ENCODE data around the gene ELAPOR2.
"Not testable (repeated sequence)": the region's sequence is repeated elsewhere in the genome, so short reads cannot be mapped to it uniquely, and the experiment has no call there.

Gene ELAPOR2

GRCh38 chr7:87048839-87049238, 10.6 kb downstream of the ELAPOR2 start:
- in situ Hi-C loops (cut with HindIII; ENCODE audit: low sequenced_read_pairs), result no loop called here

DNA sequence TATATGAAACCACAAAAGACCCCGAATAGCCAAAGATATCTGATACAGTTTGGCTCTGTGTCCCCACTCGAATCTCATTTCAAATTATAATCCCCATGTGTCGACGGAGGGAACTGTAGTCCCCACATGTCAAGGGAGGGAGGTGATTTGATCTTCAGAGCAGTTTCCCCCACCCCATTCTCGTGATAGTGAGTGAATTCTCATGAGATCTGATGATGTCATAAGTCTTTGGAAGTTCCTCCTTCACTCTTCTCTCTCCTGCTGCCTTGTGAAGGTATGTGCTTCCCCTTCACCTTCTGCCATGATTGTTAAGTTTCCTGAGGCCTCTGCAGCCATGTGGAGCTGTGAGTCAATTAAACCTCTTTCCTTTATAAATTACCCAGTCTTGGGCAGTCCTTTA, 13.0 kb downstream of the ELAPOR2 start:
- in situ Hi-C loops (cut with HindIII; ENCODE audit: low sequenced_read_pairs), result no loop called here

- in situ Hi-C loops (cut with HindIII; ENCODE audit: low sequenced_read_pairs), result not testable (repeated sequence)
These were observed 14.7 kb downstream of the ELAPOR2 start for GRCh38 chr7:87044713-87045112.

DNA sequence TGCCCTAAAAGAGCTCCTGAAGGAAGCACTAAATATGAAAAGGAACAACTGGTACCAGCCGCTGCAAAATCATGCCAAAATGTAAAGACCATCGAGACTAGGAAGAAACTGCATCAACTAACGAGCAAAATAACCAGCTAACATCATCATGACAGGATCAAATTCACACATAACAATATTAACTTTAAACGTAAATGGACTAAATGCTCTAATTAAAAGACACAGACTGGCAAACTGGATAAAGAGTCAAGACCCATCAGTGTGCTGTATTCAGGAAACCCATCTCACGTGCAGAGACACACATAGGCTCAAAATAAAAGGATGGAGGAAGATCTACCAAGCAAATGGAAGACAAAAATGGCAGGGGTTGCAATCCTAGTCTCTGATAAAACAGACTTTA, 17.9 kb downstream of the ELAPOR2 start:
- in situ Hi-C loops (cut with HindIII; ENCODE audit: low sequenced_read_pairs), result not testable (repeated sequence)

- in situ Hi-C loops (cut with HindIII; ENCODE audit: low sequenced_read_pairs), result not testable (repeated sequence)
These were observed 19.7 kb downstream of the ELAPOR2 start for GRCh38 chr7:87039691-87040299.

GRCh38 chr7:87038993-87039690, 20.3 kb downstream of the ELAPOR2 start:
- in situ Hi-C loops (cut with HindIII; ENCODE audit: low sequenced_read_pairs), result no loop called here

DNA sequence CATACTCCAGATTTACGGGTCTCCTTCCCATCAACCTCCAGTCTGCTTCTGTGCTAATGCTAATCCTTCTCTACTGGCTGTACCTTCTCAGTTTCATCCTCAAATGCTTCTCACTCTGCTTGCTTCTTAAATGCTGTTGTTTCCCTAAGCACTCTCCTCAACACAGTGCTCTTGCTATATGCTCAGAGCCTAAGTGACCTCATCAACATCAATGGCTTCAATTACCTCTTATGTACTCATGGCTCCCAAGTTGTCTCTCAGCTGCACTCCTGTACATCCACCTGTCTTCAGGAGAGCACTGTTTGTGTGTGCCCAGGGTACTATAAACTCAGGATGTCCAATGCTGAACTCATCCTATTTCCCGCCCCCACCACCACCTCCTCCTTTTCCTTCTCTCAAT, 22.5 kb downstream of the ELAPOR2 start:
- in situ Hi-C loops (cut with HindIII; ENCODE audit: low sequenced_read_pairs), result no loop called here

DNA sequence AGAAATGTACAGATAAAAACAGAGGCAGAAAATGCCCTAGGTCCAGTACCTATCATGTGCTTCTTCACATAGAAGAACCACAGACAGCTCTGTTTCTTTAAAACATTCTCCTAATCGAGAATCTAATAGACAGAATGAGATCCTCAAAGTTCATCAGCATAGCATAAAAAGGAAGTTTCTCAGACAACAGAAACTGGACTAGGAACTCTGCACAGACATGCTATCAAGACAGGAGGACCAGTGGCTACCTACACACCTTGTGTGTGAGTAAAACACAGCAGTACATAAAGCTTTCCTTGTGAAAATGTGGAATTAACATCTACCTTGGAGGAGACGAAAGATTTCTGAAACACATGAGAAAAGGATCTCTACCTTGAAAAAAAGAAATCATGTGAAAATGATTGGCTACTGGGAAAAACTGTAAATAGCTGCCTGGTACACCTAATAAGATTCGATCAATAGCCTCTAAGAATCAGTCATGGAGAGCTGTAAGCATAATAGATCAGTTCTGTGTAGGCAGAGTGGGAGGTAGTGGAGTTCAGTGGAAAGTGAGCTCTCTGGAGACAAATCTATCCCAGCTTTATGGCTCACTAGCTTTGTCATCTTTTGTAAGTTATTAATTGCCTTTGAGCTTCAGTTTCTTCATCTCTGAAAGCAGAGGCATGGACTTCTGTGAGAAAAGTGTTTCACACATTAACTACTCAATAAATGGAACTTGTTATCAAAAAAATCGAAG, 26.7 kb downstream of the ELAPOR2 start:
- in situ Hi-C loops (cut with HindIII; ENCODE audit: low sequenced_read_pairs), result no loop called here

- in situ Hi-C loops (cut with HindIII; ENCODE audit: low sequenced_read_pairs), result no loop called here
These were observed 30.4 kb downstream of the ELAPOR2 start for GRCh38 chr7:87029078-87029477.

GRCh38 chr7:87028636-87029035, 30.8 kb downstream of the ELAPOR2 start:
- in situ Hi-C loops (cut with HindIII; ENCODE audit: low sequenced_read_pairs), result no loop called here

DNA sequence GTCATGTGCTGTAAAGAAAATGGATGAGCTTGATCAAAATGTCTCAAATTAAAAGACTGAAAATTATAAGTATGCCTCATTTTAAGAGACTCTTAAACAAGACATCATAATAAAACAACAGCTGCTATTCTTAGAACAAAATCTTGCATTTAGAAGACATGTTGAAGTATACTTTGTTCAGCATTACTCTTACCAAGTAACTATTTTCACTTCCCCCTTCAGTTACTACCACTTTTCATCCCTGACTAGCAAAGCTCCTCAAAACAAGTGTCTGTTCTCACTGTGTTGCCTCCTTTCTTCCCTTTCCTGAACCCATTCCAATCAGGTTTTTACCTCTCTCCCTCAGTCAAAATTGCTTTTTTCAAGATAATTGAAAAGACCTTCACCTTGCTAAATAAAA, 31.6 kb downstream of the ELAPOR2 start:
- in situ Hi-C loops (cut with HindIII; ENCODE audit: low sequenced_read_pairs), result no loop called here

DNA sequence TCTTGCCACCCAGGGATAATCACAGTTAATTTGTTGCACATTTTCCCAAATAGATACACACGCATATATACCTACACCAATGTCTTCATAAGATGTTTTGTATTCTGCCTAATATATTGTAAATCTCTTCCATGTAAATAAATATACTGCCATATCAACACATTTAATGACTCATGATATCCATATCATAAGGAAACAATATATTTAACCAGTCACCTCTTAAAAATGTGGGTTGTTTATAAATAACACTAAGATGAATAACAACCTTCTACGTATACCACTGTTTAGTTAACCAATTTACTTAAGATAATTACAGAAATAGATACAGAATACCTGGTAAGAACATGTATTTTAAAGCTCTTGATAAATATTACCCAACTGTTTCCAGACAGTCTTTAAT, 38.2 kb downstream of the ELAPOR2 start:
- in situ Hi-C loops (cut with HindIII; ENCODE audit: low sequenced_read_pairs), result no loop called here

DNA sequence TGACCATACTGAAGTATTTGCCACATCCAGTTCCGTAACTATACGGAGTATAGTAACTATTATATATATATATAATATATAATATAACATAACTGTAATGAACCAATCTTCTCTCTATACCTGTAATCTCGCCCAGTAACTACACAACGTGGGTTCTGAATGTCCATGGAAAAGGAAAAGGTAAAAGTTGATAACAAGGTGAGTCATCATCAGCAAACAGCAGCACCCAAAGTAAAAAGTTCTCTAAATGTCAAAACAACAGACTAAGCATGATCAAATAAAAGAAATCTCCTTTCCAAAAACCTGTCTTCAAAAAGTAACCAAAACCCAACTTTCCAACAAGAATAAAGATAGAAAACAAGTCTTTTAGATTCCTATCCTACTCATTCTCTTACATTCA, 42.8 kb downstream of the ELAPOR2 start:
- in situ Hi-C loops (cut with HindIII; ENCODE audit: low sequenced_read_pairs), result no loop called here

DNA sequence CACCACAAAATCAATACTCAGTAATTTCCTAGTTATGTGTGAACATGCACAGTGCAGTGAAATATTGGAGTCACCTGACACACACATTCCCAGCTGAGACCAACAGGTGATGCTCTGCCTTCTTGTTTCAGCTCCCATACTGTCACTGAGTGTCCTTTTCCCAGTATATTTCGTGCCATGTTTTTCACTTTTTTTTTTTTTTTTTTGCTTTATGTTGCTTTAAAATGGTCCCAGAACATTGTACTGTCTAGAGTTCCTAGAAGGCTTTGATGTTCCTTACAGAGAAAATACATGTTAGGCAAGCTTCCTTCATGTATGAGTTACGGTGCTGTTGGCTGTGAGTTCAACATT, 45.6 kb downstream of the ELAPOR2 start:
- in situ Hi-C loops (cut with HindIII; ENCODE audit: low sequenced_read_pairs), result no loop called here

DNA sequence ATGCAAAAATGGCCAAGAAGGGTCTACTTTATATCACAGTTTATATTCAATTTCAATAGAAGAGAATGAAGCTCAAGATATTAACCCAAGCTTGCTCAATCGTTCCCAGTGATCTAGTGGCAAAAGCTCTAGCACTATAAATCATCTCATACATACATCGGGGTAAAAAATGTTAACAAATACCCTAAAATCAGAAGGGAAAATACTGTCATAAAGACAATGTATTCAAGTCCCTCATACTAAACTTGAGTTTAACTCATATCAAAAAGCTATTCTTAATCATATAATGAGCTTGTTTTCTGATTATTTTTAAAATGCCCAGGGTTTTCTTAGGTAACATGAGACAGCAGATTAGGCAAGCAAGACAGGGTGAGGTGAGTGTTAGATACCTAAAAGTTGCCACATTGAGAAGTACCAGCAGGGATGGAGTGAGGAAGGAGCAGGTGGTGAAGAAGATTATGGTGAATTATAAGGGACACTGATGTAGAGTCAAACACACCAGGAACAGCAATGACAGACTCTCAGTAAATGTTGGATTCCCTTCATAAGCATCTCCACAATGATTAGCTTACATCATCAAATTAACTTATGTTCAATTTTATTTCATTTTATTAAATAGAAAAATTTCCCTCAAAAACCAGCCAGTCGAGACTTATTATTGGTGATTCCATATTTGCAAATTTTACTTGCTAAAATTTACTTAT, 46.2 kb downstream of the ELAPOR2 start:
- in situ Hi-C loops (cut with HindIII; ENCODE audit: low sequenced_read_pairs), result no loop called here
